SK-N-SH (cell line): ENCODE results near the gene PCDHA5.

Source experiments
- CHD2 ChIP-seq: fragments of 150-350 bp; IDR thresholded peaks from 2 replicates; pipeline ENCODE4 v1.6.1; 2018; ENCODE audit warnings: low read length; ENCODE audit not compliant: partially characterized antibody
- EP300 ChIP-seq, 2 experiments: IDR thresholded peaks; 2 replicates each; pipeline versions ENCODE4 v1.4.0 to v1.6.1; 2012; ENCODE audit warnings: borderline replicate concordance in 1 of 2, low read depth in 1 of 2, low read length in 1 of 2
- EZH2phosphoT487 ChIP-seq: fragments of 200-600 bp; sonication (generic); IDR thresholded peaks from 2 replicates; pipeline ENCODE4 v1.6.1; 2017; ENCODE audit warnings: low read depth, mixed run types, mild to moderate bottlenecking, antibody characterized with exemption, moderate library complexity, borderline replicate concordance
- FOXM1 ChIP-seq: IDR thresholded peaks from 2 replicates; pipeline ENCODE4 v1.4.0; 2012; ENCODE audit warnings: low read depth, mild to moderate bottlenecking
- MXI1 ChIP-seq: IDR thresholded peaks from 2 replicates; pipeline ENCODE4 v1.6.1; 2012; ENCODE audit warnings: mild to moderate bottlenecking, low read depth, low read length, improper control_type of control experiment
- RAD21 ChIP-seq: IDR thresholded peaks from 2 replicates; pipeline ENCODE4 v1.6.1; 2012; ENCODE audit warnings: mild to moderate bottlenecking, low read length
- RFX5 ChIP-seq: IDR thresholded peaks from 2 replicates; pipeline ENCODE4 v1.6.1; 2012; ENCODE audit warnings: mild to moderate bottlenecking, improper control_type of control experiment, low read length
- SMC3 ChIP-seq: IDR thresholded peaks from 2 replicates; pipeline ENCODE4 v1.6.1; 2012; ENCODE audit warnings: low read depth, low read length, improper control_type of control experiment
- TAF1 ChIP-seq: IDR thresholded peaks from 2 replicates; pipeline ENCODE4 v1.6.1; 2012; ENCODE audit warnings: low read depth, mild to moderate bottlenecking, low read length, moderate library complexity, borderline replicate concordance
- TCF12 ChIP-seq: IDR thresholded peaks from 2 replicates; pipeline ENCODE4 v1.4.0; 2012
- TEAD4 ChIP-seq: IDR thresholded peaks from 2 replicates; pipeline ENCODE4 v1.4.0; 2012; ENCODE audit warnings: mild to moderate bottlenecking, borderline replicate concordance; ENCODE audit not compliant: insufficient read depth
- TF ChIP-seq, protein P1 (sequence below): fragments of 200-600 bp; sonication (generic); IDR thresholded peaks from 2 replicates; pipeline ENCODE4 v1.6.1; 2017; ENCODE audit warnings: antibody characterized with exemption, mild to moderate bottlenecking, moderate library complexity
- TF ChIP-seq, protein P2 (sequence below): IDR thresholded peaks from 2 replicates; pipeline ENCODE4; 2012
- TF ChIP-seq, protein P3 (sequence below): fragments of 150-350 bp; IDR thresholded peaks from 2 replicates; pipeline ENCODE4 v1.6.1; 2016; ENCODE audit warnings: mild to moderate bottlenecking, low read depth, low read length

DNA sequence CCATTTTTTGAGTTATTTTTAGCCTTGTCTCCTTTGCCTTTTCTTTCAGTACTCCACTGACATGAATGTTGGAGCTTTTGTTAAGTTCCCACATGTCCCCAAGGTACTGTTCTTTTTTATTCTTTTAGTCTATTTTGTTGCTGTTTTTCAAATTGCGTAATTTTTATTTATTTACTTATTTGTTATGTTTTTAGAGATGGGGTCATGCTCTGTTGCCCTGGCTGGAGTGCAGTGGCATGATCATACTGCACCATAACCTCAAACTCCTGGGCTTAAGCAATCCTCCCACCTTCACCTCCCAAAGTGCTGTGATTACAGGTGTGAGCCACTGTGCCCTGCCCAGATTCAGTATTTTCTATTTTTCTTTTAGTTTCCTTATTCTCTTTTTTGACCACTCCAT, 40.9 kb upstream of the PCDHA5 start:
- no peak for TF ChIP-seq EZH2phosphoT487
- no peak for TF ChIP-seq TCF12
- TF ChIP-seq MXI1, result no peak
- TF ChIP-seq EP300 (IDR thresholded peaks at IDR 0.05; ENCODE audit: borderline replicate concordance in 1 of 2, low read depth in 1 of 2, low read length in 1 of 2), result no peak
- TF ChIP-seq, protein P1, sequence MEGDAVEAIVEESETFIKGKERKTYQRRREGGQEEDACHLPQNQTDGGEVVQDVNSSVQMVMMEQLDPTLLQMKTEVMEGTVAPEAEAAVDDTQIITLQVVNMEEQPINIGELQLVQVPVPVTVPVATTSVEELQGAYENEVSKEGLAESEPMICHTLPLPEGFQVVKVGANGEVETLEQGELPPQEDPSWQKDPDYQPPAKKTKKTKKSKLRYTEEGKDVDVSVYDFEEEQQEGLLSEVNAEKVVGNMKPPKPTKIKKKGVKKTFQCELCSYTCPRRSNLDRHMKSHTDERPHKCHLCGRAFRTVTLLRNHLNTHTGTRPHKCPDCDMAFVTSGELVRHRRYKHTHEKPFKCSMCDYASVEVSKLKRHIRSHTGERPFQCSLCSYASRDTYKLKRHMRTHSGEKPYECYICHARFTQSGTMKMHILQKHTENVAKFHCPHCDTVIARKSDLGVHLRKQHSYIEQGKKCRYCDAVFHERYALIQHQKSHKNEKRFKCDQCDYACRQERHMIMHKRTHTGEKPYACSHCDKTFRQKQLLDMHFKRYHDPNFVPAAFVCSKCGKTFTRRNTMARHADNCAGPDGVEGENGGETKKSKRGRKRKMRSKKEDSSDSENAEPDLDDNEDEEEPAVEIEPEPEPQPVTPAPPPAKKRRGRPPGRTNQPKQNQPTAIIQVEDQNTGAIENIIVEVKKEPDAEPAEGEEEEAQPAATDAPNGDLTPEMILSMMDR, result no peak
- no peak for TF ChIP-seq TEAD4
- TF ChIP-seq SMC3, result no peak
- no peak for TF ChIP-seq RAD21
- TF ChIP-seq, protein P2, sequence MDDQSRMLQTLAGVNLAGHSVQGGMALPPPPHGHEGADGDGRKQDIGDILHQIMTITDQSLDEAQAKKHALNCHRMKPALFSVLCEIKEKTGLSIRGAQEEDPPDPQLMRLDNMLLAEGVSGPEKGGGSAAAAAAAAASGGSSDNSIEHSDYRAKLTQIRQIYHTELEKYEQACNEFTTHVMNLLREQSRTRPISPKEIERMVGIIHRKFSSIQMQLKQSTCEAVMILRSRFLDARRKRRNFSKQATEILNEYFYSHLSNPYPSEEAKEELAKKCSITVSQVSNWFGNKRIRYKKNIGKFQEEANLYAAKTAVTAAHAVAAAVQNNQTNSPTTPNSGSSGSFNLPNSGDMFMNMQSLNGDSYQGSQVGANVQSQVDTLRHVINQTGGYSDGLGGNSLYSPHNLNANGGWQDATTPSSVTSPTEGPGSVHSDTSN, result no peak
- no peak for TF ChIP-seq FOXM1
- TF ChIP-seq CHD2, result no peak
- TF ChIP-seq, protein P3, sequence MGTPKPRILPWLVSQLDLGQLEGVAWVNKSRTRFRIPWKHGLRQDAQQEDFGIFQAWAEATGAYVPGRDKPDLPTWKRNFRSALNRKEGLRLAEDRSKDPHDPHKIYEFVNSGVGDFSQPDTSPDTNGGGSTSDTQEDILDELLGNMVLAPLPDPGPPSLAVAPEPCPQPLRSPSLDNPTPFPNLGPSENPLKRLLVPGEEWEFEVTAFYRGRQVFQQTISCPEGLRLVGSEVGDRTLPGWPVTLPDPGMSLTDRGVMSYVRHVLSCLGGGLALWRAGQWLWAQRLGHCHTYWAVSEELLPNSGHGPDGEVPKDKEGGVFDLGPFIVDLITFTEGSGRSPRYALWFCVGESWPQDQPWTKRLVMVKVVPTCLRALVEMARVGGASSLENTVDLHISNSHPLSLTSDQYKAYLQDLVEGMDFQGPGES, result no peak
- no peak for TF ChIP-seq TAF1
- TF ChIP-seq RFX5, result no peak
